UCSD-AML1 (cell line): Measurements from ENCODE around the gene LBX1.
A peak's percentile ranks its signal among the peaks of the same experiment; 100 is the strongest.

Experiments used
- DNase-seq: peaks from one replicate; lab custom pipeline; 2025; ENCODE audit not compliant: unreplicated experiment; lab: John Stamatoyannopoulos, UW

Gene LBX1, protein sequence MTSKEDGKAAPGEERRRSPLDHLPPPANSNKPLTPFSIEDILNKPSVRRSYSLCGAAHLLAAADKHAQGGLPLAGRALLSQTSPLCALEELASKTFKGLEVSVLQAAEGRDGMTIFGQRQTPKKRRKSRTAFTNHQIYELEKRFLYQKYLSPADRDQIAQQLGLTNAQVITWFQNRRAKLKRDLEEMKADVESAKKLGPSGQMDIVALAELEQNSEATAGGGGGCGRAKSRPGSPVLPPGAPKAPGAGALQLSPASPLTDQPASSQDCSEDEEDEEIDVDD

DNA sequence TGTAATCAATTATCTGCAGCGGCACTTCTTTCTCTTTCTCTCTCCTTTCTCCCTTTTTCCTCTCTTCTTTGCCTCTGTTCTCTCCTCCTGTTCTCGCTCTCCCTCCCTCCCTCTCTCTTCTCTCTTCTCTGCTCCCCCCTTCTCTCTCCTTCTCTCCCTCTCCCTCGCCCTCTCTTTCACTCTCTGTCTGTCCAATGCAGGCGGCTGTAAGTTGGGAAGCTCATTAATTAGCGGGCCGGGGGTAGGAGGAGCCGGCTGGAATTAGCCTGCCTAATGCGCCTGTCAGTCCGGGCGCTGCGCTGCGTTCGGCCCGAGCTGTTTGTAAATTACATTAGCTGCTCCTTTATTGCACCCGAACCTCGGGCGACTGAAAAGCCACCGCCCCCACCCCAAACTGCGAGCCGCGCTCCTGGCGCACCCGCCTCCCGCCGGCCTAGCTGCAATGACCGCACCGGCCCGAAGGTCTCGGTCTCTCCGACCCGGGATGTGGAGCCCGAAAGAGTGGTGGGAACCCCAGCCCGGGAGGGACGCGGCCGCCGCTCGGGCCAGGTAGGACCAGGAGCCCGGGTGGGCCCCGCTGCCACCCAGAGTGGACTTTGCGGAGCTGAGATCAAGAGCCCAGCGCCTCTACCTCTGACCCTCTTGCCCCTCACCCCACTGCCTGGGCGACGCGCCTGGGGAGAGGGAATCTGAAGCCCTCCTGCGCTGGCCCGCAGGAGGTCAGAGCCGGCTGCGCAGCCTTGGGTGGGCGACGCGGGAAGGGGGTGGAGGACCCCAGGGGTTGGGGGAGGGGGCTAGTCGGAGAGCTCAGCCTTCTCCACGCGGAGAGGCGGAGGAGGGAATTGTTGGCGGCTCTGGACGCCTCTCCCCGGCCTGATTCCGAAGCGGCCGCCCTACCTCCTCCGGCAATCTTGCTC lies at the start of gene LBX1:
Gene LBX1, minus strand, starts transcription at position 198 of the 917 bp plus-strand sequence. CDS start 648 bp downstream, outside the sequence.
- no peak for DNase-seq

DNA sequence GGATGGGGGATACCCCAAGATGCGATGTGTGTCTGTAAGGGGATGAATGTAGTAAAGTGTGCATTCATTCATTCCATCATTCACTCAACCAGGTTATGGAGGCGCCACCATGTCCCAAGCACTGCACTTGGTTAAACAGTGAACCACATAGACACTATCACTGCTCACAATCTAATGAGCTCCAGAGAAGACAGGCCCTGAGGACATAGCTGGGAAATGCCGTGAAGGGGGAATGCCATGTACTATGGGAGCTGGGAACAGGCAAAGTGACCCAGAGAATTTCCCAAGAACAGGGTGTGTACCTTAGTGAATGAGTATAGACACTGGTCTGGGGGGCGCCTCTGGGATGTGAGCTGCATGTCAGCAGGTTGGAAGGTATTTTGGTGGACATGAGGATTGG lies 44.5 kb upstream of the LBX1 start:
- no peak for DNase-seq

DNA sequence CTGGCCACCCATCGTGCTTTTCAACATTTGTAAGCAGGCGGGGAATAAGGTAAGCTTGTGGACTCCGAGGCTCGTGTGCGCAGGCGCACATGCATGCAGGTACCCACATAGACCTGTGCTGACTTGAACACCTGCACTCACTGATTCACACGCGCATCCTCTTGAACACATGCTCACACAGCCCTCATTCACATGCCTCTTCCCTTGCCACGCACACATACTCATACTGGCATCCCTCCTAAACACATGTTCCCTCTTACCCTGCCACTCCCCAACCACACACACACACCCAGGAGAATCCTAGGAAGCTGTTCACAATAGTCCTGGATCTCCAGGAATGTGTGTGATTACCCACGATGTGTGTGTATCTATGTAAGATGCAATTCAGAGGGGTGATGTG lies 44.1 kb upstream of the LBX1 start:
- DNase-seq, result no peak

DNA sequence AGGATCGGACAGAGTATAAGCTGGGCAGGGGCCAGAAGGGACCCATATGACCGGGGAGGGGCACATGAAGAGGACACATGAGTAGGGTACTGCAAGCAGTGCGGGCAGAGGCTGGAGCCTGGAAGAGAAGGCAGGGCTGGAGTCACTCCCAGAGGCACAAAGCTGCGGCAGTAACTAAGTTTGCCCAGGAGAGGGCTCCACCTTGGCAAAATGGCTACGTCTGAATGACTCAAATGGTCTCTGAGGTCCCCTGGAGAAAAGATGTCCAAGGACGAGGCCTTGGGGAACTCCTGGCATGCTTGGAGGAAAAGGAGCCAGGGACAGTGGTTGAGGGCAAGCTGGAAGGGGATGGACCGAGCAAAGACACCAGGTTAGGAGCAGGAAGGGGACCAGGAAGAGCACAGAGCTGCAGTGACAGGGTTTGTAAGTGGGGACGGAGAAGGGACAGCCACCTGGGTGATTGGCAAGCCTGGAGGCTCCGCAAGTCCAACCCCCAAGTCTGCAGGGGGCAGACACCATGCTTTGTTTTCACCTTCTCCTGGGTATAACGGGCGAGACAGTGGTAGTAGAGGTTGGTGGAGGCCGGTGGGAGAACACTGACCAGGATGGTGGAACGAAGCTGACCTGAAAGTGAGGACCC lies 43.1 kb upstream of the LBX1 start:
- peak; percentile 55 for DNase-seq

DNA sequence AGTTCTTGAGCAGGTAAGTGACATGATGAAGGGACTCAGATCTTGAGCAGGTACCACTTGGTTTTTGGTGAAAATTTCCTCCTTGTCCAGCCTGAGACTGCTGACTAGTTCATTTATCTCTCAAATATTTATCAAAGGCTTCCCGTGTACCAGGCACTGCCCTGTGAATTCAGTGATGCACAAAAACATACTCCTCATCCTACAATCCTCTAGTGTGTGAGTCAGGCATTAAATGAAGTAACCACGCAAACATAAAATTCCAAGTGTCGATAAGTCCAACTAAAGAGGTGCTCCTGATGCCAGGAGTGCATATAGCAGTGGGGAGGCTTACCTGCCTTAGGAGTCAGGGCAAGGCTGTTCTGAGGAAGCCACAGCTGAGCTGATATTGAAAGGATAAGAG lies 41.5 kb upstream of the LBX1 start:
- no peak for DNase-seq

DNA sequence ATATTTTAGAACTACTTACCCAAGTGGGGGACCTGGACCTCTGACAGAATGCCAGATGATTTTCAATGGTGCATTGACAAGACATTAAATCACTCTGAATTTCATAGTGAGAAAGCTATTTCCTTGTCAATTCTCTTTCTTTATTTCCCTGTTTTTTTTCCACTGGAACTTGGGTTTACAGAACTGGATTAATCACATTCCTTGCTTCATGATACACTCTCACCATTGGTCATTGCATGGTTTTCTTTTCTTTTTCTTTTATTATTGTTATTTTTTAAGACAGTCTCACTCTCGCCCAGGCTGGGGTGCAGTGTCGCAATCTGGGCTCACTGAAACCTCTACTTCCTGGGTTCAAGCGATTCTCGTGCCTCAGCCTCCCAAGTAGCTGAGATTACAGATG lies 38.5 kb upstream of the LBX1 start:
- no peak for DNase-seq

DNA sequence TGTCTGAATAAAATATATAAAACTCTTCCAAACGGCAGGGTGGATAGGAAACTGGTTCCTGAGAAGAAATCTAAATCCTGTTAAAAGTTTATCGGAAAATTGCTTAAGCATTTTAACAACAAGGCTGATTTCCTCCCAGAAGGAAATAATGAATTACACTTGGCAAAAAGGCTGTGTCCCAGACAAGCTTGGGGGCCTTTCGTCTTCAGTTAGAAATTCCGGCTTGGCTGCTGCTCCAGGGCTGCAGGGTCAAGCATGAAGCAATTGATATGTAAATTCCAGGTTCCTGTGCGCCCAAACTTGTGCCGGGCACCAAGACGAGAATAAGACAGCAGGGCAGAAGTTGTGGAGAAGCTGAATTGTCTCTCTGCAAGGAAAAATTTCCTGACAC lies 38.0 kb upstream of the LBX1 start:
- DNase-seq, result no peak

DNA sequence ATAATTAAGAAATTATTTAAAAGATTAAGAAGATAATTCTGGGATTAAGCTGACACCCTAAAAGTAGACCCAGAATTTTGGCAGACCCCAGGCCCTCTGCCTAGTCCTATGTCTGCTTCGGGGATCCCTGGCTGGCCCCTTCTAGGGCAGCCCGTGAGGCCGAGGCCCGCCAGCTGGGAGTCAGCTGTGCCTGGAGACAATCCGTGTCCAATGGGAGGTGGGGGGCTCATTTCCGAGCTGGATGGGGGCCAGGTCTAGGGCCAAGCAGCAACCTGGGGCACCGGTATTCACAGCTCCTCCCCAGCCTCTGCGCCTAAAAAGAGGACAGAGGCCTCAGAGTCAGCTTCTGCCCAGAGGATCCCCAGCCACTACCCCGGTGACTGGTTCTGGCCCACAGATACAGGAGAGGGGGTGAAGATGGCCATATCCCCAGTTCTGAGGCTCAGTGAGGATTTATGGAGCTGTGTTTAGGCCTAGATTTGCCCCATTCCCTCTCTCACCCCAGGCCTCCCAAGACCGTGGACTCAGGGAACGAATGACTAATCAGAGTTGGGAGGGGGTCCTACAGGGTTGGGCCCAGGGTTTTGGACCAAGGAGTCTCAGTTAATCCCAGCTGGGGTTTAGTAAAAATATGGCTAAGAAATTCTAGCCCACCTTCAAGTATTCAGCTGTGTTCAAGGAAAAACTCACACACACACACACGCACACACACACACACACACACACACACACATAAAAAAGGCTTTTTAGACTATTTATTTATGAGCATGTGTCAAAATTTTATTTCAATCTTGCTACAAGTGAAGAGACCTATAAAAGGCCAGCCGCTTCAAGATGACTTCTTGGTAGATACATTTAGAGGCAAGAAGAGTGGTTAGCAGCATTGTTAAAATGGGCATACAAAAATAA lies 37.4 kb upstream of the LBX1 start:
- DNase-seq, result no peak

DNA sequence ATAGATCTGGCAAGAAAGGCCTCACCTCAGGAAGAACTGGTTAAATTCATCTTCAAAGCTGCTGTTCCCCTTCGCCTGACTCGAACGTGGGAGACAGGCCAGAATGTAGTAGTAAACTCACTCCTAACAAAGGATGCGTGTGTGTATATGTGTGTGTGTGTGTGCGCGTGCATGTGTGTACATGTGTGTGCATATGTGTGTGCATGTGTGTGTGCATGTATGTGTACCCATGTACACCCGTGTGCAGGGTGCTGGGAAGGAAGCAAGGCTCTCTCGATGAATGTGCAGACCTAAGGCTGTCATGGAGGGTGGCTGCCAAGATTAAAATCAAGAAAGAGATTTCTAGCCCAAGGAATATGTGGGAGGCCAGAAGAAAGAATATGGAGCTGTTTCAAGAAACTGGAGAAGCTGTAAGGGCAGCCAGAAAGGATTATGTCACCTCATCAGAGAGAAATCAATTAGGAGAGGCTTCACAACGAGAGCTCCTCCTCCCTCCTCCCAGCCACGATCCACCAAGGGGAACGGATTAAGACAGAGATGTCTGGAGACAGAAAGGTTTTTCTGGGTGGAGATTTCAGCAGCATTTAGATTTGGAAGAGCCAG lies 34.0 kb upstream of the LBX1 start:
- DNase-seq, result no peak

DNA sequence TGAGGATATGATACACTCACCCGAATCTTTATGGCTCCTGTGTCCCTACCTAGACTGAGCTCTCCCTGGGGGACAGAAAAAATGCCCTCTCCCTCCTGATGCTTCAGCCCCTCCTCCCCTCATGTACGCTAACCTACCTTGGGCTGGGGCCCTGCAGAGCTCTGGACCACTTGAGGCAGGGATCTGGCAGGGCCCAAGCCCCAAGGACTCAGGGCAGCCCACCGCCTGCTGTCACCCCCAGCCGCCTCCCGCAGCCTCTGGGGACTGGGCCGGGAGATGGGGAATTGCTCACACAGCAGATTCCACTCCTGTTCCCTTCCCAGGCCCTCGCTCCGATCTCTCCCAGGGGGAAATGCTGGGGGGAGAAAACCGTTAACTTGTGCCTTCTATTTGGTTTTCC lies 32.9 kb upstream of the LBX1 start:
- no peak for DNase-seq

DNA sequence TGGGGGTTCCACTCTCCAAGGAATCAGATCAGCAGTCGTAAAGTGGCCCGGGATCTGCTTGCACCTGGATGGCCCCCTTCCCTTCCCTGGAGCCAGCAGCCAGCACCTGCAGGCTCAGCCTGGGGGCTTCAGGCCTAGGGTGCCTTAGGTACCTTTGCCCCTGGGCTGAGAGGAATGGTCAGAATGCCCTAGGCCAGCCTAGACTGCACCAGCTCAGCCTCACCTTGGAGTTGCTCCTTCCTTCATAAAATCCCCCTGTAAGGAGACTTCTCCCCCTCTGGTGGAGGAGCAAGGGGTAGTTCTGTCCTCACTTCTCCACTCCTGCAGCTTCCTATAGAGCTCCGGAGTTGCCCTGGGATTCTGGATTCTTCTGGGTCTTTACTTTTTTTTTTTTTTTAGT lies 32.4 kb upstream of the LBX1 start:
- DNase-seq, result no peak

DNA sequence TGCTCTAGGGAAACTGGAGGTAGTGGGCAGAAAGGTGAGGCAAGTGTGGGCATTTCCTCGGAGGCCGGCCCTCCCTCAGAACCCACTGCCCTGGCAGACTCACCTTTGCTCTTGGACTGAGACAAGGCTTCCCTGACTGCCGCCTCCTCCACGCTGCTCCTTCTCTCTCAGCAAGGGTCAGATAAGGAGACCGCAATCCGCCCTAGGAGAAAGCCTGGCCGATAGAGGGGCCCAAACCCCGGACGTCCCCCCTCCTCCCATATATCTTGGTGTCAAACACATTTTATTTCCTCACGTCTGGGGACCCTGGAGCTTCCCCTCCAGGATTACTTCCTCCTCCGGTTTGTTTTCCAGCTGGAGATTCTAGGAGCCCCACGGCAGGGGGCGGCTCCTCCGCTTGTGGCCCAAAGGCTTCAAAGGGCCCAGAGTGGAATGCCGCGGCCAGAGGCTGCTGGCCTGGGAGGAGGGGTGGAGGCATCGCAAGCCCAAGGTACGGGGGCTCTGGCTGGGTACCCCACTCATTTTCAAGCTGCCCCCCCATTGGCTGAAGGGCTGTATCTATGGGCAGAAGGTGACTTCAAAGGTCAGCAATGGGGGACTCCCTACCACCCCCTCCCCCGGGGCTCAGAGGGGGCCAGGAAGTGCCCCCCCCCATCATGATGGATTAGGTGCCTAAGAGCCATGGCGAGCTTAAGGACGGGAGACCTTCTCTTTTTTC lies 31.7 kb upstream of the LBX1 start:
- DNase-seq, result no peak

DNA sequence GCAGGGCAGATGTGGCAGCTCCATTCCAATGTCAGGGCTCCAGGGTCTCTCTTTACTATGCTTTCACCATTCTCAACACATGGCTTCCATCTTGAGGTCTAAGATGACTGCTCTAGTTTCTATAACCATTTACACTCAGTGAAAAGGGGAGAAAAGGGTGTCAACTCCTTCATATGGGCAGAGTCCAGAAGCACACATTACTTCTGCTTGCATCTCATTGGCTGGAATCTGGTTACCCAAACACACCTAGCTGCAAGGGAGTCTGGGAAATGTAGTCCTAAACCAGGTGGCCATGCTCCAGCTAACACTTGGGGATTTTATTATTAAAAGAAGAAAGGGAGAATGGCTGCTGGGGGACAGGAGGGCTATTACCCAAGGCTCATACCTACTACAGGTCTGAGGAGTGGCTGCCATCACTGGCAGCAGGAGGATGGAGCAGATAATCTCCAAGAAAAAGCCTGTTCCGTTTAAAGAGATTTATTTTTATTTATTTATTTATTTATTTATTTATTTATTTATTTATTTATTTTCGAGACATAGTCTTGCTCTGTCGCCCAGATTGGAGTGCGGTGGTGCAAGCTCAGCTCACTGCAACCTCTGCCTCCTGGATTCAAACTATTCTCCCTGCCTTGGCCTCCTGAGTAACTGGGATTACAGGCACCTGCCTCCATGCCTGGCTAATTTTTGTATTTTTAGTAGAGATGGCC lies 29.1 kb upstream of the LBX1 start:
- no peak for DNase-seq

DNA sequence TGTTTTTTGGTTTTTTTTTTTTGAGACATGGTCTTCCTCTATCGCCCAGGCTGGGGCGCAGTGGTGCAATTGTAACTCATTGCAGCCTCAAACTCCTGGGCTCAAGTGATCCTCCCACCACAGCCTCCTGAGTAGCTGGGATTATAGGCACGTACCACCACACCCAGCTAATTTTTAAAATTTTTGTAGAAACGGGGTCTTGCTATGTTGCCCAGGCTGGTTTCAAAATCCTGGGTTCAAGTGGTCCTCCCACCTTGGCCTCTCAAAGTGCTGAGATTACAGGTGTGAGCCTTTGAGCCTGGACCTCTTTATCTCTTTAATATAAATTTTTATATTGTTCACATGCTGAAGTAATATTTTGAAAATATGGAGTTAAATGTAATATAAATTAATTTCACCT lies 28.2 kb upstream of the LBX1 start:
- no peak for DNase-seq

DNA sequence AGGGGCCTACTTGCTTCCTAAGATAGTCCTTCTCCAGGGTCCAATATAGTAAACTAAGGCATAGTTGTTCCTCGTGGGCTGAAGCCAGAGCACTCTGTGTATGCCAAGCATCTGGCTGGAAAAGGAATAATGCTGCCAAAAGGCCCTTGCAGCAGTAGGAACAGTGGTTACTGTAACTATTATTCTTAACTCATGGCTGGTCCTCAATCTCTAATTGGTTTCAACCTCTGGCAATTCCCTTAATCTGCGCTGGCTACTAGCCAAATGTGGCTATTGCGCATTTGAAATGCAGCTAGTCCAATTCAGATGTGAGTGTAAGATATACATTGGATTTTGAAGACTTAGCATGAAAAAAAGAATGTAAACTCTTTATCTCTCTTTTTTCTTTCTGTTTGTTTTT lies 27.8 kb upstream of the LBX1 start:
- no peak for DNase-seq

DNA sequence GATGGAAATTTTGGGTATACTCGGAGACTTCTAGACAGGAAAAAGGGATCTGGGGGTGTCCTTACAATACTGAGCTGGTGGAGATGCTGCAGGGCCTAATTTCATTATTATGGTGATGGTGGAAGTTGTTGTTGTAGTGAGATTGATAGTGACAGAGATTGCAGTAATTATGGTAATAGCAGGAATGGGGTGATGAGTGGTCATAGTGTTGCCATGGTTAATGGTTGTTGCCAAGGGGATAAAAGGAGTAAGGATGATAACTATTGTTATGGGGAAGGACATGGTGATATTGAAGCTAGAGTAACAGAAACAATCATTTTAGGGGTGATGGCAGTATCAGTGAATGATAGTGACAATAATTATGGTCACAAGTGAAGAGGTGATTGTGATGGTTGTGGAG lies 27.1 kb upstream of the LBX1 start:
- no peak for DNase-seq

DNA sequence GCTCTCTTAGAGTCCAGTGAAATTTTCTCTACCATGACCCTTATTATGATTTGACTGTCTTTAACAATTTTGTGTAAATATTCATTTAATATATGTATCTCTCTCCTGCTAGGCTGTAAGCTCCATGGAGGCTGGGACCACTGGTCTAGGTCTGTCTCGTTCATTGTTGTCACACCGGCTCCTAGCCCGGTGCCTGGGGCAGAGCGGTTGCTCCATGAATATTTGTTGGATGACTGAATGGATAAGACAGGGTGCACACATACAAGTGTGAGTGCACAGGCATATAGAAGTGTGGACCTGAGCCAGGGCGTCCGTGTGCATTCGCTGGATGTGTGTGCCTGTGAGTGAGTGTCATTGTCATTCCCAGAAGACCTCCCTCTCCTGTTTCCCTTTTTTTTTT lies 20.9 kb upstream of the LBX1 start:
- no peak for DNase-seq

DNA sequence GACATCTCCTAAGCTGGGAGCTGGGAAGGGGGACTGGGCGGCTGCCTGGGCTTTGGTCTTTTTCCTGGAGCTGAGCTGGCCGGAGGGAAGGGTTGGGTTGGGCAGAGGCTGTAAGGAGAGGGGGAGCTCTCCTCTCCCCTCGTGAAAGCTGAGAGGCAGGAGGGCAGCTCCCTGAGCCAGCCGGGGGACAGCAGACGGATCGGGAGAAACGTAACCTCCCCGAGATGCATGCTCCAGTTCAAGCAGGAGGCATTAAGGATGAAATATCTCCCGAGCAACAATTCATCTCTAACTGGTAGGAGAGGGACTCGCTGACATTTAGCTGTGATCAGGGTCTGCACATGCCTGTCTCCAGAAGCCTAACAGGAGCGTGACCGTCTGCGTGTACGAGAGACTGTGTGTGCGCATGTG lies 19.9 kb upstream of the LBX1 start:
- no peak for DNase-seq

DNA sequence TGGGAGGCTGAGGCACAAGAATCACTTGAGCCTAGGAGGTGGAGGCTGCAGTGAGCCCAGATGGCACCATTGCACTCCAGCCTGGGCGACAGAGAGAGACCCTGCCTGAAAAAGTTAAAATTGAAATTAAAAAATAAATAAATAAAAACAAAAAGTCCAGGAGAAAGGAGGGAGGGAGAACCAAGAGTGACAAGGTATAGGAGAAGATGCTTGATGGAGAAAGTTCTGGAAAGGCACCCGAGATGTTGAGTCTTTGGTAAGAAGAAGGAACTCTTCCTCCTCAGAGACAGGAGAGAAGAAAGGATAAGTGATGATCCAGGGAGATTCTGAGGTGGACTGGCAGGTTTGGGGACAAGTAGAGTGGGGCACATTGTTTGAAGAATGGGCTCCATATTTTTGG lies 17.4 kb upstream of the LBX1 start:
- no peak for DNase-seq
